CD4-positive, alpha-beta T cell treated with Interleukin-15 for 4 hours (primary cell): ENCODE data around the gene KLHL13.

Source experiments
- DNase-seq: peaks from one replicate; pipeline ENCODE4 v3.0.0-alpha.2; 2020; ENCODE audit warnings: low spot score

KLHL13 gene

GRCh38 chrX:117851025-117851424 lies 265.6 kb downstream of the KLHL13 start:
- DNase-seq = no peak
